Inflammatory macrophage (primary cell): ENCODE data around the gene SNPH.
A peak's percentile ranks its signal among the peaks of the same experiment; 100 is the strongest.

Source experiments
- DNase-seq, 2 donors: peaks; one replicate each; pipeline ENCODE4 v3.0.0-alpha.2; 2020 to 2022

SNPH gene

GRCh38 chr20:1307571-1307971, 41.5 kb downstream of the SNPH start:
- no peak for DNase-seq

GRCh38 chr20:1308067-1308701, 42.1 kb downstream of the SNPH start:
- no peak for DNase-seq

GRCh38 chr20:1308702-1309095, 42.6 kb downstream of the SNPH start:
- DNase-seq, result no peak

- DNase-seq, result no peak
These were observed 43.3 kb downstream of the SNPH start for GRCh38 chr20:1309439-1309847.

- no peak for DNase-seq
These were observed 44.0 kb downstream of the SNPH start for GRCh38 chr20:1310071-1310470.

GRCh38 chr20:1310506-1311190, 44.6 kb downstream of the SNPH start:
- DNase-seq, result no peak

GRCh38 chr20:1312308-1312707, 46.2 kb downstream of the SNPH start:
- DNase-seq, result no peak

GRCh38 chr20:1312904-1313235, 46.8 kb downstream of the SNPH start:
- no peak for DNase-seq

- peak; percentile 47 to 62 for DNase-seq
These were observed 47.3 kb downstream of the SNPH start for GRCh38 chr20:1313236-1313964.

- DNase-seq, result no peak
These were observed 49.7 kb downstream of the SNPH start for GRCh38 chr20:1315804-1316203.

- no peak for DNase-seq
These were observed 51.6 kb downstream of the SNPH start for GRCh38 chr20:1317545-1318255.

- no peak for DNase-seq
These were observed 53.0 kb downstream of the SNPH start for GRCh38 chr20:1319051-1319450.

- DNase-seq, result no peak
These were observed 53.4 kb downstream of the SNPH start for GRCh38 chr20:1319462-1319861.

GRCh38 chr20:1320016-1320415, 53.9 kb downstream of the SNPH start:
- DNase-seq, result no peak

GRCh38 chr20:1320902-1321653, 55.0 kb downstream of the SNPH start:
- DNase-seq, result no peak

GRCh38 chr20:1321654-1321939, 55.5 kb downstream of the SNPH start:
- DNase-seq, result no peak

GRCh38 chr20:1322511-1323245, 56.6 kb downstream of the SNPH start:
- DNase-seq, result peak in 1 of 2 donors; percentile 42

- no peak for DNase-seq
These were observed 57.2 kb downstream of the SNPH start for GRCh38 chr20:1323256-1323655.

- no peak for DNase-seq
These were observed 57.9 kb downstream of the SNPH start for GRCh38 chr20:1323830-1324597.

- DNase-seq, result peak; percentile 33 to 38
These were observed 58.6 kb downstream of the SNPH start for GRCh38 chr20:1324598-1325172.
